Keratinocyte (primary cell): Measurements from ENCODE around the gene CARMIL1. TPM values are rescaled to one million over a fixed set of nuclear protein-coding genes. Genes with fewer than 3 reads are reported as not detected.

Experiments used
- DNase-seq: peaks from one replicate; pipeline ENCODE4 v3.0.0-alpha.2; 2011; ENCODE audit warnings: low read depth, missing footprints, low spot score
- FAIRE-seq: peaks from 2 replicates; lab custom pipeline; 2011; peaks lifted over from hg19 to GRCh38; lab: Jason Lieb, UNC
- H2AFZ ChIP-seq: 2 replicates; pipeline ENCODE4 v1.6.0; 2012; ENCODE audit warnings: low read length, control low read depth, inconsistent platforms; ENCODE audit not compliant: control insufficient read depth
- H3K27ac ChIP-seq: 2 replicates; pipeline ENCODE4 v1.5.1; 2011; ENCODE audit warnings: low read length; ENCODE audit not compliant: control insufficient read depth, insufficient read depth
- H3K27me3 ChIP-seq: 3 replicates; pipeline ENCODE4 v1.6.0; 2011; ENCODE audit warnings: low read length; ENCODE audit not compliant: control insufficient read depth, insufficient read depth; ENCODE audit errors: extremely low read depth
- H3K36me3 ChIP-seq, 2 experiments: 2 replicates in 1 of 2; 3 replicates in 1 of 2; pipeline ENCODE4 v1.5.1; 2011; ENCODE audit warnings: low read length in 2 of 2, mild to moderate bottlenecking in 1 of 2; ENCODE audit not compliant: control insufficient read depth in 2 of 2, insufficient read depth in 2 of 2; ENCODE audit errors: extremely low read depth in 1 of 2
- H3K4me1 ChIP-seq: 3 replicates; pipeline ENCODE4 v1.5.1; 2011; ENCODE audit warnings: low read length; ENCODE audit not compliant: control insufficient read depth, insufficient read depth; ENCODE audit errors: extremely low read depth
- H3K4me2 ChIP-seq: 3 replicates; pipeline ENCODE4 v1.6.0; 2011; ENCODE audit warnings: low read depth, low read length; ENCODE audit not compliant: control insufficient read depth, insufficient read depth; ENCODE audit errors: extremely low read depth
- H3K4me3 ChIP-seq, 3 experiments: fragments of 200-600 bp in 1 of 3; sonication (generic) in 1 of 3; 2 replicates in 2 of 3; 3 replicates in 1 of 3; pipeline ENCODE4 v1.5.1; 2011 to 2016; ENCODE audit warnings: low read length in 3 of 3, mild to moderate bottlenecking in 3 of 3, control low read depth in 2 of 3, inconsistent platforms in 1 of 3, low read depth in 1 of 3, mixed read lengths in 1 of 3, mixed run types in 1 of 3, moderate library complexity in 1 of 3; ENCODE audit not compliant: control insufficient read depth in 2 of 3, insufficient read depth in 2 of 3; ENCODE audit errors: extremely low read depth in 1 of 3
- H3K79me2 ChIP-seq: 2 replicates; pipeline ENCODE4 v1.6.0; 2012; ENCODE audit warnings: low read length; ENCODE audit not compliant: control insufficient read depth, insufficient read depth
- H3K9ac ChIP-seq: 3 replicates; pipeline ENCODE4 v1.6.0; 2011; ENCODE audit warnings: low read length; ENCODE audit not compliant: control insufficient read depth, insufficient read depth; ENCODE audit errors: extremely low read depth
- H3K9me1 ChIP-seq: 3 replicates; pipeline ENCODE4 v1.6.0; 2011; ENCODE audit warnings: low read length; ENCODE audit not compliant: control insufficient read depth, insufficient read depth; ENCODE audit errors: extremely low read depth
- H3K9me3 ChIP-seq: 2 replicates; pipeline ENCODE4 v1.5.1; 2012; ENCODE audit warnings: low read depth, low read length; ENCODE audit not compliant: control insufficient read depth
- H4K20me1 ChIP-seq: 3 replicates; pipeline ENCODE4 v1.6.0; 2011; ENCODE audit warnings: low read length; ENCODE audit not compliant: control insufficient read depth, insufficient read depth; ENCODE audit errors: extremely low read depth
- CTCF ChIP-seq, 3 experiments: IDR thresholded peaks in 1 of 3; conservative IDR thresholded peaks in 1 of 3; optimal IDR thresholded peaks in 1 of 3; 2 replicates in 2 of 3; 3 replicates in 1 of 3; pipeline versions ENCODE3 to v1.5.1; 2011; ENCODE audit warnings: low read length in 3 of 3, mild to moderate bottlenecking in 3 of 3, moderate library complexity in 2 of 3, control low read depth in 1 of 3, inconsistent platforms in 1 of 3; ENCODE audit not compliant: insufficient read depth in 2 of 3; ENCODE audit errors: extremely low read depth in 1 of 3
- EZH2 ChIP-seq: IDR thresholded peaks from one replicate; pipeline ENCODE4 v1.6.1; 2012; ENCODE audit warnings: inconsistent platforms, mild to moderate bottlenecking, low read length, moderate library complexity
- dilution Hi-C: fragments of 300-500 bp; cut with MboI; formaldehyde crosslinking; loops from one replicate; pipeline ENCODE4 v1.7.0; 2020; ENCODE audit warnings: low sequenced_read_pairs; ENCODE audit not compliant: extremely low pct_ligation_motif_present
- polyA plus RNA-seq, 5 experiments: library from polyadenylated mRNA; depleted of rRNA in 3 of 5; stranded (reverse) in 3 of 5; stranded (forward) in 1 of 5; unstranded in 1 of 5; fragments of >200 nt; gene quantifications; 1 replicate in 1 of 5; 2 replicates in 3 of 5; 3 replicates in 1 of 5; pipeline versions ENCODE4 v1.2.1 to v1.2.3, GENCODE V29; 2011 to 2012; ENCODE audit warnings: missing spikeins in 2 of 5, low read depth in 1 of 5, low replicate concordance in 1 of 5

The CARMIL1 gene
- polyA plus RNA-seq, 1 donor (not counting 4 experiments of a cell fraction or from before 2014, with no cell fraction given), result 18.9 TPM

- H3K27me3 ChIP-seq, result no peaks in the 10 kb centered on the region
- DNase-seq (no peak), FAIRE-seq (no peak)
- no peak overlapping the region for H2AFZ ChIP-seq
- dilution Hi-C loops, result no loop called here
- no peaks in the 10 kb centered on the region for H4K20me1 ChIP-seq
- peaks cover 3% of the 10 kb centered on the region for H3K4me1 ChIP-seq
- no peak overlapping the region for H3K9ac ChIP-seq
- H3K4me3 ChIP-seq, result no peak overlapping the region
- H3K9me3 ChIP-seq, result no peaks in the 10 kb centered on the region
- peaks cover 31% of the 10 kb centered on the region for H3K79me2 ChIP-seq
- TF ChIP-seq CTCF (optimal IDR thresholded peaks at IDR 0.05 in 1 of 3, IDR thresholded peaks at IDR 0.05 in 1 of 3, conservative IDR thresholded peaks at IDR 0.05 in 1 of 3; ENCODE audit: extremely low read depth in 1 of 3, insufficient read depth in 2 of 3, low read length in 3 of 3) (no peak), EZH2 (no peak)
- H3K4me2 ChIP-seq, result no peak overlapping the region
- H3K36me3 ChIP-seq, result no peaks in the 10 kb centered on the region
- H3K27ac ChIP-seq, result no peak overlapping the region
- H3K9me1 ChIP-seq, result peaks cover 3% of the 10 kb centered on the region
Measured at GRCh38 chr6:25414755-25415154, 135.6 kb downstream of the CARMIL1 start.

GRCh38 chr6:25415274-25415673, 136.1 kb downstream of the CARMIL1 start:
- H3K4me1 ChIP-seq, result peaks cover 2% of the 10 kb centered on the region
- DNase-seq (no peak), FAIRE-seq (no peak)
- H3K36me3 ChIP-seq, result no peaks in the 10 kb centered on the region
- H3K27me3 ChIP-seq, result no peaks in the 10 kb centered on the region
- no peak for TF ChIP-seq CTCF (optimal IDR thresholded peaks at IDR 0.05 in 1 of 3, IDR thresholded peaks at IDR 0.05 in 1 of 3, conservative IDR thresholded peaks at IDR 0.05 in 1 of 3; ENCODE audit: extremely low read depth in 1 of 3, insufficient read depth in 2 of 3, low read length in 3 of 3)
- no peak for TF ChIP-seq EZH2
- no peak overlapping the region for H3K4me2 ChIP-seq
- H3K9me1 ChIP-seq, result peaks cover 3% of the 10 kb centered on the region
- H3K27ac ChIP-seq, result no peak overlapping the region
- no peak overlapping the region for H3K9ac ChIP-seq
- H3K4me3 ChIP-seq, result no peak overlapping the region
- peaks cover 28% of the 10 kb centered on the region for H3K79me2 ChIP-seq
- H3K9me3 ChIP-seq, result no peaks in the 10 kb centered on the region
- no peak overlapping the region for H2AFZ ChIP-seq
- no peaks in the 10 kb centered on the region for H4K20me1 ChIP-seq
- dilution Hi-C loops, result no loop called here
